Coronary artery (tissue), 2 donors: ENCODE measurements around the gene MON1A.

Experiments used
- DNase-seq: peaks from one replicate; pipeline ENCODE4 v3.0.0-alpha.2; 2017; ENCODE audit warnings: low spot score
- H3K27ac ChIP-seq, 2 donors: fragments of 200-600 bp; sonication (generic); one replicate each; pipeline ENCODE4 v1.5.1; 2016 to 2019
- H3K4me3 ChIP-seq: fragments of 200-600 bp; sonication (generic); 2 replicates; pipeline ENCODE4 v1.5.1; 2016; ENCODE audit warnings: mild to moderate bottlenecking, moderate library complexity
- TF ChIP-seq, protein P1 (sequence below): fragments of 200-600 bp; sonication (generic); IDR thresholded peaks from one replicate; pipeline ENCODE4 v1.5.1; 2019; ENCODE audit warnings: antibody characterized with exemption

The MON1A gene, protein sequence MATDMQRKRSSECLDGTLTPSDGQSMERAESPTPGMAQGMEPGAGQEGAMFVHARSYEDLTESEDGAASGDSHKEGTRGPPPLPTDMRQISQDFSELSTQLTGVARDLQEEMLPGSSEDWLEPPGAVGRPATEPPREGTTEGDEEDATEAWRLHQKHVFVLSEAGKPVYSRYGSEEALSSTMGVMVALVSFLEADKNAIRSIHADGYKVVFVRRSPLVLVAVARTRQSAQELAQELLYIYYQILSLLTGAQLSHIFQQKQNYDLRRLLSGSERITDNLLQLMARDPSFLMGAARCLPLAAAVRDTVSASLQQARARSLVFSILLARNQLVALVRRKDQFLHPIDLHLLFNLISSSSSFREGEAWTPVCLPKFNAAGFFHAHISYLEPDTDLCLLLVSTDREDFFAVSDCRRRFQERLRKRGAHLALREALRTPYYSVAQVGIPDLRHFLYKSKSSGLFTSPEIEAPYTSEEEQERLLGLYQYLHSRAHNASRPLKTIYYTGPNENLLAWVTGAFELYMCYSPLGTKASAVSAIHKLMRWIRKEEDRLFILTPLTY

DNA sequence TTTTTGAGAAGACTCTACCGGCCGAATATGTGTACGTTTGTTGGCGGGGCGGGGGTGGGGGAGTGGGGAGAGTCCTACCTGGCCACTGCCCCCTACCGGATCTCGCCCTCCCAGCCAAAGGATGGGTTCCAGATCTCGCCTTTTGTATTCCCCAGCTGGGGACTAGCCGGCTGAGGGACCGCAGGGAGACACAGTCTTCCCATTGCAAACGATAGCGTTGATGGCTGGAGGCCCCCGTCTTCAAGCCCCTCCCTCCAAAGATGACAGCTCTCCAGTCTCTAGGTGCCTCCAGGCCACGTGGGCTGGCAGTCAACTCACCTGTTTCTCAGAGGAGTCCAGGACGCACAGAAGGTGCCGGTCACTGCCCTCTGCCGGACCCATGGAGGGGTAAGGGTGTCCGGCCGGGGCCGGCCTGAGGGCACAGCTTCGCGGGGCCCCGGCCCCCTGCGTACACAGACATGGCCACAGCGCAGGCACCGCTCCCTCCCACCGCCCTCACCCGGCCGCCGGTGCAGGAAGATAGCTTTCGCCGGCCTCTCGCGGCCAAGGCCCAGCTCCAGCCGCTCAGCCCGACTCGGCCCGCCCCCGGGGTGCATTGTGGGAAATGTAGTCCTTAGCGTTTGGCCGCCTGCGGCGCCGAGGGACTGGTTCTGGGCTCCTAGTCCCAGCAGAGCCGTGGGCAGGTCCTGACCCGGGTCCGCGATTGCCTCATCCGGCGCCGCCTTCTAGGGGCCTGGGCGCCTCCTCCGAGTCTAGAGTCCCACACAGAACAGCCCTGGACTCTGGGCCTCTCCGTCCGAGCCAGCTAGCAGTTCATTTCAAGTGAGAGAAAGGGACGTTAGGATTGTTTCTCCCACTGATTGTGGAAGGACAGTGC lies at the start of gene MON1A:
MON1A (minus strand) TSS at position 521 of the 877 bp plus-strand sequence. CDS start 16,465 bp downstream, outside the sequence.
- Histone ChIP-seq H3K4me3 (peak within 1 kb of the TSS; percentile 87), H3K27ac (peak within 1 kb of the TSS; percentile 76 to 89)
- TF ChIP-seq, protein P1, sequence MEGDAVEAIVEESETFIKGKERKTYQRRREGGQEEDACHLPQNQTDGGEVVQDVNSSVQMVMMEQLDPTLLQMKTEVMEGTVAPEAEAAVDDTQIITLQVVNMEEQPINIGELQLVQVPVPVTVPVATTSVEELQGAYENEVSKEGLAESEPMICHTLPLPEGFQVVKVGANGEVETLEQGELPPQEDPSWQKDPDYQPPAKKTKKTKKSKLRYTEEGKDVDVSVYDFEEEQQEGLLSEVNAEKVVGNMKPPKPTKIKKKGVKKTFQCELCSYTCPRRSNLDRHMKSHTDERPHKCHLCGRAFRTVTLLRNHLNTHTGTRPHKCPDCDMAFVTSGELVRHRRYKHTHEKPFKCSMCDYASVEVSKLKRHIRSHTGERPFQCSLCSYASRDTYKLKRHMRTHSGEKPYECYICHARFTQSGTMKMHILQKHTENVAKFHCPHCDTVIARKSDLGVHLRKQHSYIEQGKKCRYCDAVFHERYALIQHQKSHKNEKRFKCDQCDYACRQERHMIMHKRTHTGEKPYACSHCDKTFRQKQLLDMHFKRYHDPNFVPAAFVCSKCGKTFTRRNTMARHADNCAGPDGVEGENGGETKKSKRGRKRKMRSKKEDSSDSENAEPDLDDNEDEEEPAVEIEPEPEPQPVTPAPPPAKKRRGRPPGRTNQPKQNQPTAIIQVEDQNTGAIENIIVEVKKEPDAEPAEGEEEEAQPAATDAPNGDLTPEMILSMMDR = no peak
- DNase-seq = peak; percentile 97

DNA sequence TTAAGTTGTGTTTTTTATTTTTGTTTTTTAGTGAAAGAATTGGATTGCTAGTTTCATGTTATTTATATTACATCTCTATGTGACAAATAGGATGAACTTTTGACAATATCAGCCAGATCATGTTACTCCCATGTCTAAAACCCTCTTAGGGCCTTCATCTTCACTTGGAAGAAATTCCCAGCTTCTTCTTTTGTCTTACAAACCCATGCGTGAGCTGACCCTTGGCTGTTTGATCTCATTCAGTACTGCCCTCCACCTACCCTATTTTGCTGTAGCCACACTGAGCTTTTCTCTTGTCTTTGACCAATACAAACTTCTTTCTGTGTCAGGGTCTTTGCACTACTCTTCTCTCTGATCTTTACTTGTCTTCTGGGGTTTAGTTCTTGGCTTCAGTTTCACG lies 47.3 kb upstream of the MON1A start:
- Histone ChIP-seq H3K27ac (no peak overlapping the region), H3K4me3 (no peak overlapping the region)
- TF ChIP-seq, protein P1 = no peak
- DNase-seq = no peak

DNA sequence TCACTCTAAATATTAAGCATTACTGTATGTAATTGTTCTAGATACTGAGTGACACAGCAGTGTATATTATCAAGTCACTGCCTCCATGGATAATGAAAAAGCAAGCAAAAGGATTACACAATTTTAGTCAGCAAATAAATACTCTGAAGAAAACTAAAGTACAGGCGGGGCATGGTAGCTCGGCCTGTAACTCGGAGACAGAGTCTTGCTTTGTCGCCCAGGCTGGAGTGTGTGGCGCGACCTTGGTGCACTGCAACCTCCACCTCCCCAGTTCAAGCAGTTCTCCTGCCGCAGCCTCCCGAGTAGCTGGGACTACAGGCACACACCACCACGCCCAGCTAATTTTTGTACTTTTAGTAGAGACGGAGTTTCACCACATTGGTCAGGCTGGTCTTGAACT lies 43.0 kb upstream of the MON1A start:
- H3K4me3 ChIP-seq = no peak overlapping the region
- H3K27ac ChIP-seq = no peak overlapping the region
- no peak for DNase-seq
- TF ChIP-seq, protein P1 = no peak

DNA sequence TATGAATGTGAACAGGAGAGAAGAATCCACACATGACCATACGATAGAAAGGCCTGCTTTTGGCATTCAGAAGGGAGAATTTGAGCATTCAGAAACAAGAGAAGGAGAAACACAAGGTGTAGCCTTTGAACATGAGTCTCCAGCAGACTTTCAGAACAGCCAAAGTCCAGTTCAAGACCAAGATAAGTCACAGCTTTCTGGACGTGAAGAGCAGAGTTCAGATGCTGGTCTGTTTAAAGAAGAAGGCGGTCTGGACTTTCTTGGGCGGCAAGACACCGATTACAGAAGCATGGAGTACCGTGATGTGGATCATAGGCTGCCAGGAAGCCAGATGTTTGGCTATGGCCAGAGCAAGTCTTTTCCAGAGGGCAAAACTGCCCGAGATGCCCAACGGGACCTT lies 38.7 kb upstream of the MON1A start:
- Histone ChIP-seq H3K4me3 (no peak overlapping the region), H3K27ac (no peak overlapping the region)
- no peak for DNase-seq
- TF ChIP-seq, protein P1 = no peak

DNA sequence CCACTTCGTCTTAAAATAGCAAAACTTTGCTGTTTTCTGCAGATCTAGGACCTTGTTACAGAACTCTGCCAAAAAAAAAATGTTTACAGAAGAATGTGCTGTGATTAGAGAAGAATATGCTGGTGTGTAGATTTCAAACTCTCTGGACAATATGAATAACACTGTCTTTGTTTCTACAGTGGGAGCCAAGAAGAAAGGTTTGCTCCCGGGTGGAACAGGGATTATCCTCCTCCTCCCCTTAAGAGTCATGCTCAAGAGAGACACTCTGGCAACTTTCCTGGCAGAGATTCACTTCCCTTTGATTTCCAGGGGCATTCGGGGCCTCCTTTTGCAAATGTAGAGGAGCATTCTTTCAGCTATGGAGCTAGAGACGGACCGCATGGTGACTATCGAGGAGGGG lies 37.7 kb upstream of the MON1A start:
- peak overlapping the region; percentile 7 to 40 for H3K27ac ChIP-seq
- TF ChIP-seq, protein P1 = no peak
- no peak for DNase-seq
- no peak overlapping the region for H3K4me3 ChIP-seq

DNA sequence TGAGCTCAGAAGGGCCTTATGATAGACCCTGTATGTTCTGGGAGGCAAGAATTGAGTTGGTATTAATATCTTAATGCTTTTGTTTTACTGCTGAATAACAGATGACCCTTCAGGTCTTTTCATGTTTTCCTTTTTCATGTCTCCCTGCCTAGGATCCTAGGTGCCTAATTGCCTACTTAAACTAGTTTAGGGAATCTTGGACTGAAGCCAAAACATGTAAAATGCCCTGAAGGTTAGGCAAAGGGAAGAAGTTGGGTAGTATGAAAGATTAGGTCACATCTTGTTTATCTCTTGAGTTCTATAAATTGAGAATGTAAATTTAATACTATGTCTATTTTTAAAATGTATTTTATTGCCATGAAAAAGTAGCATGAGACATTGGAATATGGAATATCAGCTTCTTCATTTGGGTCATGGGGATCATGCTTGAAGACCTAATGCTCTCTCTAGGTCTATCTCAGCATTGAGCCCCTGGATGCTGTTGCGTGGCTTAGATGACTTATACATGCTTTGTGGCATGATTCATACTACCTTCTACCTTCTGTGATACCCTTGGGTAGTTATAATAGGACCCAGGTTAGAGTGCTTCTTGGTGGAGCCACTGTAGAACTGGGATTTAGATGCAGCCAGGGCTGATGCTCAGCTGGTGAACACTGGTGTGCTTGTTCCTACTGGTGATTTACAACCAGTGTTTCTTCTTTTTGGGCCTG lies 36.8 kb upstream of the MON1A start:
- no peak for DNase-seq
- TF ChIP-seq, protein P1 = no peak
- Histone ChIP-seq H3K27ac (peak overlapping the region in 1 of 2 donors; percentile 7), H3K4me3 (no peak overlapping the region)
